Smooth muscle cell (in vitro differentiated cells): ENCODE data around the gene GRM7. TPM values are rescaled to one million over a fixed set of nuclear protein-coding genes. Genes with fewer than 3 reads are reported as not detected.

Experiments used
- DNase-seq: peaks from one replicate; lab custom pipeline; 2025; ENCODE audit not compliant: unreplicated experiment; lab: John Stamatoyannopoulos, UW
- H2AFZ ChIP-seq: fragments of 200-600 bp; sonication (generic); 2 replicates; pipeline ENCODE4 v1.6.0; 2016; ENCODE audit warnings: antibody characterized with exemption, low read depth, mild to moderate bottlenecking
- H3F3A ChIP-seq: fragments of 200-600 bp; sonication (generic); 2 replicates; pipeline ENCODE4 v1.6.0; 2017; ENCODE audit warnings: antibody characterized with exemption, low read depth
- H3K27ac ChIP-seq: fragments of 200-600 bp; sonication (generic); 2 replicates; pipeline ENCODE4 v1.5.1; 2016; ENCODE audit warnings: low read depth, mild to moderate bottlenecking
- H3K27me3 ChIP-seq: fragments of 200-600 bp; sonication (generic); 2 replicates; pipeline ENCODE4 v1.6.1; 2016; ENCODE audit warnings: low read depth, mild to moderate bottlenecking
- H3K36me3 ChIP-seq: fragments of 200-600 bp; sonication (generic); 2 replicates; pipeline ENCODE4 v1.5.1; 2016; ENCODE audit warnings: low read depth
- H3K4me1 ChIP-seq: fragments of 200-600 bp; sonication (generic); 2 replicates; pipeline ENCODE4 v1.5.1; 2016; ENCODE audit warnings: low read depth
- H3K4me2 ChIP-seq: fragments of 200-600 bp; sonication (generic); 2 replicates; pipeline ENCODE4 v1.6.0; 2016; ENCODE audit warnings: mild to moderate bottlenecking
- H3K4me3 ChIP-seq: fragments of 200-600 bp; sonication (generic); 2 replicates; pipeline ENCODE4 v1.5.1; 2016; ENCODE audit warnings: mild to moderate bottlenecking
- H3K79me2 ChIP-seq: fragments of 200-600 bp; sonication (generic); 2 replicates; pipeline ENCODE4 v1.6.0; 2016; ENCODE audit warnings: low read depth, mild to moderate bottlenecking
- H3K9ac ChIP-seq: fragments of 200-600 bp; sonication (generic); 2 replicates; pipeline ENCODE4 v1.6.0; 2016; ENCODE audit warnings: low read depth
- H3K9me3 ChIP-seq: fragments of 200-600 bp; sonication (generic); replicated peaks from 2 replicates; pipeline ENCODE4 v1.5.1; 2016; ENCODE audit warnings: low read depth
- H4K20me1 ChIP-seq: fragments of 200-600 bp; sonication (generic); 2 replicates; pipeline ENCODE4 v1.6.0; 2016; ENCODE audit warnings: low read depth
- CTCF ChIP-seq: fragments of 200-600 bp; sonication (generic); IDR thresholded peaks from 2 replicates; pipeline ENCODE4 v1.5.1; 2017; ENCODE audit warnings: borderline replicate concordance, mild to moderate bottlenecking, antibody characterized with exemption; ENCODE audit not compliant: insufficient read depth, poor library complexity, severe bottlenecking
- WGBS: methylation state at CpG from one replicate; pipeline ENCODE4 v1.1.7; 2016; ENCODE audit warnings: low lambda C conversion rate; 5-methylcytosine and 5-hydroxymethylcytosine counted together
- polyA plus RNA-seq: library from polyadenylated mRNA; unstranded; fragments of >200 nt; fragmentation: Nextera tagmentation; extraction: Ambion mirVana; gene quantifications from 2 replicates; pipeline ENCODE4 v1.2.1, GENCODE V29; 2016
- total RNA-seq: library from RNA; depleted of rRNA; stranded (reverse); fragments of >200 nt; gene quantifications from 2 replicates; pipeline ENCODE4 v1.2.3, GENCODE V29; 2014

GRM7 gene
- total and polyA plus RNA-seq, 2 experiments from 2014 or later, result not detected

DNA sequence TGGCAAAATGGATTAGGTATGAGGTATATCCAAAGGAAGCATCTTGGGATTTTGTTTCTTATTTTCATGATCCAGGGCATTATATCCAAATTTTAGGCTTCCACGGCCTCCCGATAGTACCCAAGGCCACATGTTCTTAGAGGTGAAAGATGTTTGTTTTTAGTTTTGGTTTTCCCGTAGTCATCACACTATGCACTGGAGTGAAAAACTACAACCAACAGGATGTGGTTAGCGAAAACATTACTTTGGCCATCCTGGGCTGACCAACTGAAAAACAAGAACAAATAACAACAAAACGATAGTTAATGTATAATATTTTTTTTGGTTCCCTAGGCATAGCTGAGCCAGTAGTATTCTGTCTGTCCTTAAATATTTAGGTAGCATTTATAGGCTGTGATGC lies 749.7 kb downstream of the GRM7 start:
- no peak for TF ChIP-seq CTCF
- 95% methylated on average over 5 of the region's 5 CpGs for WGBS
- no peaks in the 10 kb centered on the region for H3F3A ChIP-seq
- H4K20me1 ChIP-seq, result no peaks in the 10 kb centered on the region
- no peak overlapping the region for H2AFZ ChIP-seq
- H3K79me2 ChIP-seq, result no peaks in the 10 kb centered on the region
- no peaks in the 10 kb centered on the region for H3K4me1 ChIP-seq
- no peaks in the 10 kb centered on the region for H3K9me3 ChIP-seq
- no peak overlapping the region for H3K9ac ChIP-seq
- no peak overlapping the region for H3K4me3 ChIP-seq
- H3K36me3 ChIP-seq, result no peaks in the 10 kb centered on the region
- no peak for DNase-seq
- no peak overlapping the region for H3K4me2 ChIP-seq
- no peak overlapping the region for H3K27ac ChIP-seq
- H3K27me3 ChIP-seq, result no peaks in the 10 kb centered on the region

GRCh38 chr3:7615043-7615442 lies 754.1 kb downstream of the GRM7 start:
- Histone ChIP-seq H3K36me3 (no peaks in the 10 kb centered on the region), H4K20me1 (no peaks in the 10 kb centered on the region), H3K79me2 (no peaks in the 10 kb centered on the region), H3K9me3 (no peaks in the 10 kb centered on the region), H3K4me2 (no peak overlapping the region), H3K27me3 (no peaks in the 10 kb centered on the region), H2AFZ (no peak overlapping the region), H3K4me3 (no peak overlapping the region), H3K4me1 (no peaks in the 10 kb centered on the region), H3K9ac (no peak overlapping the region), H3K27ac (no peak overlapping the region), H3F3A (no peaks in the 10 kb centered on the region)
- no peak for DNase-seq
- WGBS, result 93% methylated on average over 1 of the region's 1 CpG
- TF ChIP-seq CTCF, result no peak

- TF ChIP-seq CTCF, result no peak
- Histone ChIP-seq H3K27me3 (no peaks in the 10 kb centered on the region), H4K20me1 (no peaks in the 10 kb centered on the region), H3K4me2 (no peak overlapping the region), H3K9ac (no peak overlapping the region), H3F3A (no peaks in the 10 kb centered on the region), H3K4me3 (no peak overlapping the region), H2AFZ (no peak overlapping the region), H3K79me2 (no peaks in the 10 kb centered on the region), H3K36me3 (no peaks in the 10 kb centered on the region), H3K4me1 (no peaks in the 10 kb centered on the region), H3K9me3 (no peaks in the 10 kb centered on the region), H3K27ac (no peak overlapping the region)
- DNase-seq, result no peak
- WGBS, result 92% methylated on average over 2 of the region's 2 CpGs
These were observed 757.7 kb downstream of the GRM7 start for GRCh38 chr3:7618606-7619005.

DNA sequence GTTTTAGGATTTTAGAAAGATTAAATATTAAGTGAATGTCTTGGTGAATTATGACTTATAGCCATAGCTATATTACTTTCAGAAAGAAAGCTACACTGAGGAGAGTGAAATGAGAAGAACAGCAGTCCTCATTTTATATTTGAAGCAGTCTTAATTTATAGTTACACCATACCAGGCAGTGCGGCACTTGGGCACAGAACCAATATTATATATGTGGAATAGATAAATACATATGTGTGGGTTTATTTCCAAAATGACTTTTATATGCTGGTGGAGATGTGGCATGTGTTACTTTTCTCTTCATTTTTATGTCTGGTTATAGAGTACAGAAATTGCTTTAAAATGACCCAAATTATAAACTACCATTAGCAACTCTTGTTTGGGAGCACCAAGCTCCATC lies 759.5 kb downstream of the GRM7 start:
- Histone ChIP-seq H3K79me2 (no peaks in the 10 kb centered on the region), H3K27ac (no peak overlapping the region), H3K4me2 (no peak overlapping the region), H3K9me3 (no peaks in the 10 kb centered on the region), H3K4me3 (no peak overlapping the region), H4K20me1 (no peaks in the 10 kb centered on the region), H3K27me3 (no peaks in the 10 kb centered on the region), H3K4me1 (no peaks in the 10 kb centered on the region), H2AFZ (no peak overlapping the region), H3F3A (no peaks in the 10 kb centered on the region), H3K9ac (no peak overlapping the region), H3K36me3 (no peaks in the 10 kb centered on the region)
- TF ChIP-seq CTCF, result no peak
- WGBS, result 100% methylated on average over 1 of the region's 1 CpG
- DNase-seq, result no peak
